PFSK-1 (cell line): ENCODE measurements around the gene CLDN14.

ENCODE experiments used
- FOXP2 ChIP-seq: optimal IDR thresholded peaks from 2 replicates; pipeline ENCODE3; 2011; ENCODE audit warnings: borderline replicate concordance, control low read depth, inconsistent platforms; ENCODE audit not compliant: insufficient read depth; ENCODE audit errors: extremely low read length, extremely low read depth
- POLR2AphosphoS5 ChIP-seq: IDR thresholded peaks from 2 replicates; pipeline ENCODE4 v1.6.1; 2012; ENCODE audit warnings: low read depth, mild to moderate bottlenecking, control low read depth, low read length, moderate library complexity
- REST ChIP-seq, 2 experiments: IDR thresholded peaks; 2 replicates each; pipeline versions ENCODE4 v1.6.1 to v1.8.0; 2011 to 2012; ENCODE audit warnings: low read depth in 2 of 2, low read length in 2 of 2, control low read depth in 1 of 2, inconsistent platforms in 1 of 2, mild to moderate bottlenecking in 1 of 2, moderate library complexity in 1 of 2; ENCODE audit not compliant: insufficient read depth in 1 of 2
- SIN3A ChIP-seq: IDR thresholded peaks from 2 replicates; pipeline ENCODE4 v1.6.1; 2012; ENCODE audit warnings: mild to moderate bottlenecking, low read length, moderate library complexity, borderline replicate concordance; ENCODE audit not compliant: insufficient read depth
- TAF1 ChIP-seq: IDR thresholded peaks from 2 replicates; pipeline ENCODE4 v1.6.1; 2012; ENCODE audit warnings: low read length, control low read depth, borderline replicate concordance; ENCODE audit not compliant: insufficient read depth

DNA sequence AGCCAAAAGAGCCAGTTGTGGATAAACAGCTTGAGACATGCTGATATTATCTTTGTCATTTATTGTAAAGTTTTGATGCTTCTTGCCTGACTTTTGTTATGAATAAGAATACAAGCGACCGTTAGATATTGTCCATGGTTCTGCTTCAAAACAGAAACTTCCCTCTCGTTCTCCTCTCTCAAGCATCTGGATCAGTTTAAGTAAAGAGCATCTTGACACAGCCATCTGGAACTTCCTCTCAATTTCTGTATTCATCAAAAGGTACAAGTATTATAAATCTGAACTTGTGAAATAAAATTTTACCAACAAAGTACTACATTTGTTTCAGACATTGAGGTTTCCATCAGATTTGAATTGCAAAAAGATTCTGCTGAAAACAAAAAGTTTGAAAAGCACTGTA, 36.4 kb upstream of the CLDN14 start:
- TF ChIP-seq REST (IDR thresholded peaks at IDR 0.05; ENCODE audit: insufficient read depth in 1 of 2, low read depth in 2 of 2, low read length in 2 of 2) (no peak), POLR2AphosphoS5 (no peak), TAF1 (no peak), SIN3A (no peak), FOXP2 (no peak)
